Measurements from ENCODE around the gene WDR43. TPM values are rescaled to one million over a fixed set of nuclear protein-coding genes. Genes with fewer than 3 reads are reported as not detected.

WDR43 gene
- total and polyA plus RNA-seq, 9 of the 15 experiments (the other 6 are each of a cell fraction or from before 2014, with no cell fraction given) = 34.6 to 197 (median 105) TPM

GRCh38 chr2:28941008-28941407, 46.5 kb downstream of the WDR43 start:
- Histone ChIP-seq H4K20me1 (replicated peaks; ENCODE audit: control insufficient read depth, insufficient read depth, low read length) (no peaks in the 10 kb centered on the region), H3K4me1 (replicated peaks in 1 of 2; ENCODE audit: control insufficient read depth in 2 of 2, insufficient read depth in 2 of 2, low read length in 2 of 2) (no peaks in the 10 kb centered on the region), H3K9me3 (replicated peaks; ENCODE audit: control insufficient read depth, insufficient read depth, low read depth, low read length) (no peaks in the 10 kb centered on the region), H3K36me3 (ENCODE audit: control insufficient read depth, insufficient read depth, low read length) (peaks cover 94% of the 10 kb centered on the region), H3K27me3 (ENCODE audit: control insufficient read depth in 2 of 2, insufficient read depth in 2 of 2, low read length in 2 of 2) (no peaks in the 10 kb centered on the region), H3K9ac (ENCODE audit: insufficient read depth in 1 of 2, low read depth in 2 of 2, low read length in 2 of 2) (no peak overlapping the region), H2AFZ (ENCODE audit: low read depth, low read length) (no peak overlapping the region), H3K9me1 (ENCODE audit: control insufficient read depth, insufficient read depth, low read length) (no peaks in the 10 kb centered on the region), H3K79me2 (ENCODE audit: control insufficient read depth, insufficient read depth, low read length) (peaks cover 3% of the 10 kb centered on the region; the same call in 1 of the 3 replicates), H3K27ac (ENCODE audit: extremely low read depth, low read depth, low read length) (no peak overlapping the region), H3K4me3 (no peak overlapping the region), H3K4me2 (ENCODE audit: insufficient read depth, low read length) (no peak overlapping the region)
- in situ Hi-C loops (cut with MboI) = no loop called here
- intact Hi-C loops (cut with micrococcal nuclease) = no loop called here
- POLR2A ChIA-PET = no interaction called here
- no TSS peak for BruUV-seq (replicated peaks)
- DNase-seq (ENCODE audit: extremely low read depth in 1 of 4, low spot score in 3 of 4) = no peak
- CTCF ChIA-PET (ENCODE audit: low intra/inter-chr PET ratio) = no interaction called here
- ATAC-seq = no peak
- 98% methylated on average over 3 of the region's 3 CpGs for WGBS (ENCODE audit: insufficient coverage, low coverage, missing lambda C conversion rate)
- FAIRE-seq = no peak
- TF ChIP-seq CLOCK (CRISPR knock-in tag; IDR thresholded peaks at IDR 0.05; ENCODE audit: borderline replicate concordance) (no peak), ZNF274 (IDR thresholded peaks at IDR 0.05; ENCODE audit: borderline replicate concordance, low read depth, low read length) (no peak), ATF4 (CRISPR knock-in tag; IDR thresholded peaks at IDR 0.05) (no peak), TBP (optimal IDR thresholded peaks at IDR 0.05; ENCODE audit: low read depth, low read length) (no peak), MAFF (IDR thresholded peaks at IDR 0.05; ENCODE audit: low read length) (0 out of 2 replicates have a peak, but pooled peaks have one; percentile 26), ZNF77 (CRISPR knock-in tag; IDR thresholded peaks at IDR 0.05) (no peak), MECOM (CRISPR knock-in tag; IDR thresholded peaks at IDR 0.05) (no peak), ZNF444 (CRISPR knock-in tag; IDR thresholded peaks at IDR 0.05) (no peak), RBBP5 (IDR thresholded peaks at IDR 0.05; ENCODE audit: borderline replicate concordance, insufficient read depth, low read length, poor library complexity, severe bottlenecking) (no peak), CREB3 (tag; conservative IDR thresholded peaks at IDR 0.05; ENCODE audit: low read depth) (no peak), POLR2H (tag; IDR thresholded peaks at IDR 0.05; ENCODE audit: low read depth) (no peak), PHTF2 (CRISPR knock-in tag; IDR thresholded peaks at IDR 0.05) (no peak), MAZ (CRISPR knock-in tag; conservative IDR thresholded peaks at IDR 0.05 in 1 of 2, IDR thresholded peaks at IDR 0.05 in 1 of 2) (no peak), MEF2A (IDR thresholded peaks at IDR 0.05; ENCODE audit: control insufficient read depth, low read depth, low read length) (no peak), NR2F6 (CRISPR knock-in tag; IDR thresholded peaks at IDR 0.05) (no peak), MAFK (IDR thresholded peaks at IDR 0.05; ENCODE audit: low read length) (peak; percentile 31; the same call in 1 of the 2 replicates), ZNF23 (CRISPR knock-in tag; IDR thresholded peaks at IDR 0.05) (no peak), ZNF316 (IDR thresholded peaks at IDR 0.05) (peak; percentile 60; the same call in 1 of the 2 replicates), CBX1 (IDR thresholded peaks at IDR 0.05; ENCODE audit: low read depth) (no peak), ZNF217 (CRISPR knock-in tag; IDR thresholded peaks at IDR 0.05) (no peak), MAFG (tag; conservative IDR thresholded peaks at IDR 0.05) (peak; percentile 32; the same call in 1 of the 2 replicates), CSDE1 (IDR thresholded peaks at IDR 0.05) (no peak)
